T47D (cell line): ENCODE data around the gene CDH7.

Experiments
- DNase-seq, 2 experiments: peaks; one replicate each; pipeline versions ENCODE4 v3.0.0 to v3.0.0-alpha.2; 2011 to 2012; ENCODE audit warnings: low read depth in 1 of 2, low spot score in 1 of 2
- JUND ChIP-seq: IDR thresholded peaks from 2 replicates; pipeline ENCODE4 v1.6.1; 2012; ENCODE audit warnings: low read depth
- in situ Hi-C: cut with HindIII; loops from 2 replicates; pipeline ENCODE4 v1.10.0; 2016; ENCODE audit warnings: low sequenced_read_pairs, low pct_unique_long_range_greater_than_20kb

Gene CDH7

DNA sequence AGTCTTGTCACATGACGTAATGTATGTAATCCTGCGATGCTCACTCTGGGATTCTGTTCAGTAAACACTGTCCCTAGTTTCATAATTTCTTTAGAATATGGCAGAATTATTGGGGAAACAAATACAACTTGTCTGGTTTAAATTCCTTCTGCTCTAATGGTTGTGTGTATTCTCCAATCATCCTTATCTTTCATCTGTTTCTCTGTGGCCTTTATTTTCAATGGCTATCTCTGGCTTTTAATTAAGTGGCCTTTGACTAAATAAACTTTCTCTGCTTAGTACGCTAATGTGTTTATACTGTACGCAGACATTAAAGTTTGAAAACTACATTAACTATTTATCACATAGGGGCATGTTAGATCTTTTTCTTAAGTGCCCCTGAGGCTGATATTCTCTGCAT, 40.9 kb downstream of the CDH7 start:
- no peak for TF ChIP-seq JUND
- no peak for DNase-seq
- in situ Hi-C loops = no loop called here

GRCh38 chr18:65792456-65793074, 41.8 kb downstream of the CDH7 start:
- no peak for DNase-seq
- in situ Hi-C loops = no loop called here

DNA sequence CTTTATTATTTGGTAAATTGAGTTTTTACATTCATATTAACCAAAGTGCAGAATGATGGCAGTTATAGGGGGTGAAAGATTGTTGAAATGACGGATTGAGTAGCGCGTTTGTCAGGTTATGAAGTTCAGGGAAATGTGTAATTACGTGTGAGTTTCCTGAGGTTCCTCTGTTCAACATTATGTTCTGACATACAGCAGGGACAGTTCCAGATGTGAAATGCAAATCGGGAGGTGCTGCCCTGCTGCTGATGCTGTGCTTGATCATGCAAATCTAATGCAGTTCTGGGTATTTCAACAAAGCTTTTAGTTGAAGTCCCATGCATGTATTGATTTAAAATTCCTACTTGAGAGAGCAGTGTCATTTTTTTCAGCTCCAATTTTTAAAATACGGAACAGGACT, 57.9 kb downstream of the CDH7 start:
- TF ChIP-seq JUND = no peak
- in situ Hi-C loops = no loop called here
- no peak for DNase-seq

More at GRCh38 chr18:65792456-65793074, 41.8 kb downstream of the CDH7 start:
- no peak for TF ChIP-seq JUND

DNA sequence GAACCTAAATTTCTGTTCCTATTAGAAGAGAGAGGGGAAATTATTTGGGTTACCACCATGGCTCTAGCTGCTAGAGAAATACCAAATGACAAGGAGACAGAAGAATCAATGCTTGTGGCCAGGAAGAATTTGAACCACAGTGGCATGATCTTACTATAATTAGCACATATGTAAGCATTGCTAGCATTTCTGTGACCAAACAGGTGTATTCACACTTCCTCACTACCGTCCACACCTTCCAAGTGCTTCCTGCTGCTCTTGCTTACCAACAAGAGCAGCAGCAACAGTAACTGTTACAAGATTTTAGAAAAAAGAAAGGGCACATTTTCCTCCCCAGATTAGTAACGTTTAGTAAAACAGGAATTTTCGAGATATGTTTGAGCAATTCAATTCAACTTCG, 60.5 kb downstream of the CDH7 start:
- no peak for TF ChIP-seq JUND
- no peak for DNase-seq
- in situ Hi-C loops = no loop called here

DNA sequence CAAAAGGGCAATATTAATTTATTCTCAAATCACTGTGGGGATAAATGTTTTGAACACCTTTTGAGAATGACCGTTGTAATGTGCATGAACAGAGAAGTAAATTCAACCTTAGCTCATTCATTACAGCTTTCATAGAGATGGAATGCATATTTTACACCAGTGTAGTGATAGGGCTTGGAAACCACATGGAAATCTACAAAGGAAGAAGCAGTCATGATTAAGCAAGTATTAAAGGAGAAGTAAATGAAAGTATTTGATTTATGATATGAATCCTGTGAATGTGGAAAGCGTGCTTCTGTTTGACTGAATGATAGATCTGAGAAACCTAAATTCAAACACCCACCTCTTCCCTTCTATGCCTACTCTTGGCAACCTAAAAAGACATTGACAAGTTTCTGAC, 64.7 kb downstream of the CDH7 start:
- in situ Hi-C loops = no loop called here
- no peak for TF ChIP-seq JUND
- no peak for DNase-seq

DNA sequence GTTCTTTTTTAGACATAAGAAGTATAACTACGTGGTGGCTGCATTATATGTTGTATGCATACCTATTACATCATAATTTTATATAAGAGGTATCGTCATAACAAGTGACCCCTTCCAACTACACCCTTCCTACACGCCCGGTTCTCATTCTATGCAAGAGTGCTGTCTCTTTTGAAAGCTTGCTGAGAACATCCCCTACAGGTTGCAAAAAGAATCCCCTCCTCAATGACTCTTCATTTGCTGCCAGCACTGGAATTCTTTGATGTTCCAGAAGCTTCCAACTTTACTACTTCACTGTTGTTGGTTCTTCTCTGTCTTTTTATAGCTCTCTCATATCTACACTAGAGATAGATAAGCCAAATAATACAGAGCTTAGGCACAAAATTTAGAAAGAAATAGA, 66.4 kb downstream of the CDH7 start:
- in situ Hi-C loops = no loop called here
- DNase-seq = no peak
- no peak for TF ChIP-seq JUND

DNA sequence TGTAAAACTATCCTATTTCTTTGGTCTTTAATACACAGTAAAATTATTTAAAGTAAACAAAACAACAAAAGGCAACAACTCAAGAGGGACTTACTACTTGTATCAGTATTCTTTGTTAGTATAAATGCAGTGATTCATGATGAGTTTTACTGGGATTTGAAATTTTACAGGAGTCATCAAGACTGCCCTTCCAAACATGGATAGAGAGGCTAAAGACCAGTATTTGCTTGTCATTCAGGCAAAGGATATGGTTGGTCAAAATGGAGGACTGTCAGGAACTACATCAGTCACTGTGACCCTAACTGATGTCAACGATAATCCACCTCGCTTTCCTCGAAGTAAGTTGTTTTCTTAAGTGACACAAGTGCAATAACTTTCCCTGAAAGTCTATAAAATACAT, 71.1 kb downstream of the CDH7 start:
- in situ Hi-C loops = no loop called here
- no peak for TF ChIP-seq JUND

DNA sequence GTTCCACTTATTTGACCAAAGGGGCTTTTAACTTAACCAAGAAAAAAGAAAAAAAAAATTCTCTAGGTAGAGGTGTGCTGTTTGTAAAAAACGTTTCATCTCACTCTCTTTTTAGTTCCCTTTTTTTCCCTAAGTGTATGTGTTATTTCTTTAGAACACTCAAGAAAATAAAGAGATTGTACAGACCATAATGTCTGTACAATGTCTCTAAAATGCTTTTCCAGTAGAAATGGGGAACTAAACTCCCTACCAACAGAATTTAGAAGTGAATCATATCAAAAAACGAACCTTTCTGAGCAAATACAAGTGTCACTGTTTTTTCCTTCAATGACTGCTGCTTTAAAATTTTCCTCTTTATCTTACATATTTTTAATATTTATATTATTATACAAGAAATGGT, 72.0 kb downstream of the CDH7 start:
- in situ Hi-C loops = no loop called here

More for the DNA sequence above, 71.1 kb downstream of the CDH7 start:
- DNase-seq = no peak

GRCh38 chr18:65827444-65827843, 76.6 kb downstream of the CDH7 start:
- DNase-seq = no peak
- no peak for TF ChIP-seq JUND
- in situ Hi-C loops = no loop called here

More for the DNA sequence above, 72.0 kb downstream of the CDH7 start:
- TF ChIP-seq JUND = no peak
- DNase-seq = no peak

- in situ Hi-C loops = no loop called here
- DNase-seq = no peak
- no peak for TF ChIP-seq JUND
Observed at GRCh38 chr18:65835881-65836280, 85.1 kb downstream of the CDH7 start.

DNA sequence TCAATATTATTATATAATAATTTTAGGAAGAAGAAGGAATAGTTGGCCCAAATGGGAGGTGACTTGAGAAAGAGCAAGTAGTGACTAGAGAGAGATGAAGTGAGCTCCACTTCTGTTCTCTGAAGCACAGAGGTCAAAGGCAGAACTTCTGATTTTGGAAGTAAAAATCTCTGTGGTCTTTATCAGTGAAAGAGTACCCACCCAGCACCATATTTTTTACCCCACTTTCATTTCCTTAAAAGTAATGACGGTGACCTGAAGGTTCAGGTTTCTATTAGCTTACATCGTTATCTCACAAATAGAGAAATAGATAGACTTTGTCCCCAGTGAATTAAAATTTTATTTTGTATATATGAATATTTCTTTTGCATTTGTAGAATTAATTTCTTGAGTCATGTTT, 95.3 kb downstream of the CDH7 start:
- TF ChIP-seq JUND = no peak
- no peak for DNase-seq
- in situ Hi-C loops = no loop called here

DNA sequence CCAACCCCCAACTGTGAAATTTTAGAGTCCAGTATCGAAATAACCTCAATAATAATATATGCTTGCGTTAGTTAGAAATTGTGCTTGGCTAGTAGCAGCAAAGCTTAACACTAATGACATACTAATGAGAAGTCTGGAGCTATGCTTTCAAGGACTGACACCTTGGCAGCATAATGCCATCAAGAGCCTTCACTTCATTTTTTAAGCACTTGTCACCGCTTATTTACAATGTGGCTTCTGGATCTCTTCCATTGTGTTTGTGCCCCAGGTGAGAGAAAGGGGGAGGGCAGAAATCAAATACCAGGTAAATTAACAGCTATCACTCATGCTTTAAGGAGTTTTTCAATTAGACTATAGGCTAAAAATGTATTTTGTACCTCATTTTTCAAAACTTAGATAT, 101.5 kb downstream of the CDH7 start:
- peak in 1 of 2 experiments; percentile 48 for DNase-seq
- in situ Hi-C loops = no loop called here
- peak; percentile 30; the same call in 1 of the 2 replicates for TF ChIP-seq JUND

- in situ Hi-C loops = no loop called here
- no peak for DNase-seq
- no peak for TF ChIP-seq JUND
Observed at GRCh38 chr18:65859075-65859474, 108.3 kb downstream of the CDH7 start.

GRCh38 chr18:65869527-65869926, 118.7 kb downstream of the CDH7 start:
- in situ Hi-C loops = no loop called here
- DNase-seq = no peak
- TF ChIP-seq JUND = no peak
